ENCODE measurements around the gene AP1S3.

The AP1S3 gene

GRCh38 chr2:223753940-223754339 is 83.4 kb downstream of the AP1S3 start:
- no peak for DNase-seq (ENCODE audit: extremely low spot score)
- POLR2A ChIA-PET: no interaction called here
- CTCF ChIA-PET: interaction anchor here (1.2 to 2.4 kb wide), 2 partner anchors 9 to 11 kb away, joined by 4 to 6 read pairs; no protein-coding TSS in a partner anchor
- TF ChIP-seq, protein P1, sequence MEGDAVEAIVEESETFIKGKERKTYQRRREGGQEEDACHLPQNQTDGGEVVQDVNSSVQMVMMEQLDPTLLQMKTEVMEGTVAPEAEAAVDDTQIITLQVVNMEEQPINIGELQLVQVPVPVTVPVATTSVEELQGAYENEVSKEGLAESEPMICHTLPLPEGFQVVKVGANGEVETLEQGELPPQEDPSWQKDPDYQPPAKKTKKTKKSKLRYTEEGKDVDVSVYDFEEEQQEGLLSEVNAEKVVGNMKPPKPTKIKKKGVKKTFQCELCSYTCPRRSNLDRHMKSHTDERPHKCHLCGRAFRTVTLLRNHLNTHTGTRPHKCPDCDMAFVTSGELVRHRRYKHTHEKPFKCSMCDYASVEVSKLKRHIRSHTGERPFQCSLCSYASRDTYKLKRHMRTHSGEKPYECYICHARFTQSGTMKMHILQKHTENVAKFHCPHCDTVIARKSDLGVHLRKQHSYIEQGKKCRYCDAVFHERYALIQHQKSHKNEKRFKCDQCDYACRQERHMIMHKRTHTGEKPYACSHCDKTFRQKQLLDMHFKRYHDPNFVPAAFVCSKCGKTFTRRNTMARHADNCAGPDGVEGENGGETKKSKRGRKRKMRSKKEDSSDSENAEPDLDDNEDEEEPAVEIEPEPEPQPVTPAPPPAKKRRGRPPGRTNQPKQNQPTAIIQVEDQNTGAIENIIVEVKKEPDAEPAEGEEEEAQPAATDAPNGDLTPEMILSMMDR (IDR thresholded peaks at IDR 0.05; ENCODE audit: control extremely low read depth, extremely low read depth, low read depth, missing control alignments): no peak

- ChIA-PET CTCF (no interaction called here), POLR2A (no interaction called here)
- TF ChIP-seq, protein P1 (IDR thresholded peaks at IDR 0.05; ENCODE audit: control extremely low read depth, extremely low read depth, low read depth, missing control alignments): no peak
- no peak for DNase-seq (ENCODE audit: extremely low spot score)
These were observed 86.4 kb downstream of the AP1S3 start for GRCh38 chr2:223751012-223751411.

DNA sequence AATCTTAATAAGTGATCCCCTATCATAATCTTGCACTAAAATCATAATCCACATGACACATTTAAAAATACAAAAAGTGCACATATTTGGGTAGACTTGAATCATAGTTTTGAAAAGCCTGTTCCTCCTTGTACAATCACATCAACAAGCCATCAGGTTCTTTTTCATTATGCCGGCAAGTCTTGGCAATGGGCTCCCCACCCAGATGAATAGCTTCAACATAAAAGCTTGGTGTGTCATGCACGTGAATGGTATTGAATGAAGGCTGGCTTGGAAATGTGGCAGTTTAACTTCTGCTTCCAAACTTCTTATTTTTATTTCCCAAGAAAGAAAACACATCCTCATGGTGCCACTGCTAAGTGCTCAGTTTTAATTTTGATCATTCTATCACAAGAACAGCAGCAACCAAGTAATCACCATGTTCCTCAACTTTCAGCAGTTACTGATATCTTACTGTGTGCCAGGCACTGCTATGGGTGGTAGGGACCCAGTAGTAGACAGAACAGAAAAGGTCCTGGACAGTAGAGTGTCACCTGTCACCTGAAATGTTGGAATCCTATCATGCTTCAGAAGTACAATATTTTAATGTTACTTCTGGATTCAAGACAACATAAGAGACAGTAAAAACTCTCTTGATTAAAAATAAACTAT is 89.9 kb downstream of the AP1S3 start:
- ChIA-PET POLR2A (no interaction called here), CTCF (no interaction called here)
- DNase-seq (ENCODE audit: extremely low spot score): no peak
- TF ChIP-seq, protein P1 (IDR thresholded peaks at IDR 0.05; ENCODE audit: control extremely low read depth, extremely low read depth, low read depth, missing control alignments): no peak

- no peak for DNase-seq (ENCODE audit: extremely low spot score)
- TF ChIP-seq, protein P1 (IDR thresholded peaks at IDR 0.05; ENCODE audit: control extremely low read depth, extremely low read depth, low read depth, missing control alignments): no peak
- POLR2A ChIA-PET: no interaction called here
- CTCF ChIA-PET: no interaction called here
These were observed 90.8 kb downstream of the AP1S3 start for GRCh38 chr2:223746611-223747010.

- TF ChIP-seq, protein P1 (IDR thresholded peaks at IDR 0.05; ENCODE audit: control extremely low read depth, extremely low read depth, low read depth, missing control alignments): no peak
- ChIA-PET CTCF (interaction anchor here (1.1 to 1.9 kb wide), 5 partner anchors 10 to 21 kb away, joined by 3 to 11 read pairs (median 4); no protein-coding TSS in a partner anchor), POLR2A (no interaction called here)
- no peak for DNase-seq (ENCODE audit: extremely low spot score)
These were observed 92.8 kb downstream of the AP1S3 start for GRCh38 chr2:223744580-223744979.

DNA sequence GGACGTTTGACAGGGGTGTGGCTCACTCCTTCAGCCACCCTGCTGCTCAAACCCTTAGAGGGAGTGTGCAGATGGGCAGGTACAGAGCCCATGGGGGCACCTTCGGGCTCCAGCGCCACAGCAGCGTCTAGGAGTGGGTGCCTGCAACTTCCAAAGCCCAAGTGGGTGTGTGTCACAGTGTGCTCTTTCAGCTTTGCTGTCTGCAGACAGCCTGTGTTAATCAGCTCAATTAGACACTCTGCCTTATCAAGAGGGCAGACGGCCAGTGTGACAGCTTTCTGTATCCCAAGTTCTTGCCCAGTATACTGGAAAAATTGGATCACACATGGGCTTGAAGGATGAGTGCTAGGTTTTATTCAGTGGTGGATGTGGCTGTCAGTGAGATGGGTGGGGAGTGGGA is 96.7 kb downstream of the AP1S3 start:
- TF ChIP-seq, protein P1 (IDR thresholded peaks at IDR 0.05; ENCODE audit: control extremely low read depth, extremely low read depth, low read depth, missing control alignments): no peak
- ChIA-PET CTCF (interaction anchor here (1.6 to 2.6 kb wide), 2 partner anchors 12 to 253 kb away, joined by 4 to 11 read pairs; no protein-coding TSS in a partner anchor), POLR2A (no interaction called here)
- no peak for DNase-seq (ENCODE audit: extremely low spot score)
